HTERT RPE-1 (cell line): Measurements from ENCODE around the gene INAFM2.

Experiments
- in situ Hi-C: fragments of 300-500 bp; cut with MboI; formaldehyde crosslinking; loops from 4 replicates; pipeline ENCODE4 v1.14.3; 2020; ENCODE audit warnings: low sequenced_read_pairs

INAFM2 gene

DNA sequence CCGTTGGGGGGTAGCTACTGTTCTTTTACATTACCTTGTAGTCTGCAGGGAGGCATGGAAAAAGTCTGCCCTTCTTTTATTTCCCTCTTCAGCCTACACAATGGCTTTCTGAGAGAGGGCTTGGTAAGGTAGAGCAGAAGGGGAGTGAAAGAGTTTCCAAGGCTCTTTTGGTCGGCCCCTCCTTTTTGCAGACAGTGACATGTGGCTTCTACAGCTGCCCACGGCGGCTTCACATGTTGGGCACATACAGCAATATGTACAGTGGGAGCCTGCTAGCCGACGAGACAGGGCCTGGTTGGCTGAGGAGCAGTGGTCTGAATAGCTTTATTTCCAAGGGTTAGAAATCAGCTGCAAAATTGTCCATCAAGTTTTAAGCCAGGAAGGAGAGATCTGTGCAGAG, 4.0 kb downstream of the INAFM2 start:
- in situ Hi-C loops: no loop called here

DNA sequence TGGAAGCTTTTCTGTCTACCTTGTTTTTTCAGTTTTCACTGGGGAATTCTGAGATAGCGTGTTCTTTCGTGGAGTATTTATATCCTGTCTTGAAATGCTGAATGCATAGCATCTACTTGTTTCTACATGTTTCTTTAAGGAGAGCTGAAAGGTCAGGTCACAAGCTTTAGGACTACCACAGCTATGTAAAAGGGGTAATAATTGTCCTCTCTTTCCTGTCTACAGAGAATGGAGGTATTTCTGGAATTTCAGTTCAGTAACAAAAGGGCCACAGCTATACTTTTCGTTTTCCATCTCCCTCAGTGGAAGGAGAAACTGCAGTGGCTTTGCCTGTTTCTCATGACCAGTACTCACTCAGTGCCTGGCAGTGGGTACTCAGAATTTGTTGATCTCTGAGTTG, 4.7 kb downstream of the INAFM2 start:
- in situ Hi-C loops: no loop called here

DNA sequence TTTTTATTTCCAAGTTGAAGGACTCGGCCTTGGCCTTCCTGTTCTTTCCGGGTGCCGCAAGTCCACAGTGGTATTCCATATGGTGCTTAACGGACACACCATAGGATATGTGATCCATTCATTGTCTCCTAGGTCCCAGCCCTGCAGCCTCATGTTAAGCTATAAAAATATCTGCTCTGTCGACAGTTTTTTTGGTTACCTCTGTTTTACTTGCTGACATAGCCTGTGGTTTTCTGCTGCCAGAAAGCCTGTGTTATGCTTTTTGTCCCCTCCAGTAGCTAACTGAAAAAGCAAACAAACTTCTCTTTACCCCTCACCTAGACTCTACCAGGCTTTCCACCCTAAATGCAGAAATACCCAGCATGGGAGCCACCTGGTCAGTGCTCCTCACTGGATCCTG, 5.3 kb downstream of the INAFM2 start:
- in situ Hi-C loops: no loop called here

DNA sequence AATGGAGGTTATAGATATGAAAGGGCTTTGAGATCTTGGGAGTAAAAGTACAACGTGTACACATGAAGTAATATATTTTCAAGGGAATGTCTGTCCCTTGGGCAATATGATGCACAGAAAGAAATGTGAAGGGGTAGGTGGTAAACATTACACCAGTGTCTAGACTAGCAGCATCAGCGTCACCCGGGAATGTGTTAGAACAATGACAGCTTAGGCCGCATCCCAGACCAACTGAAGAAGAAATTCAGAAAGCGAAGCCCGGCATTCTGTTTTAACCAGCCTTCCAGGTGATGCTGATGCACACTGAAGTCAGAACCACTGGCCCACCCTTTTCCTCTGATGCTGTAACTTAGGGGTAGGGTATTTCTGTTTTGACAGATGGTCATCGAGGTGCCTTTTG, 6.3 kb downstream of the INAFM2 start:
- in situ Hi-C loops: no loop called here

DNA sequence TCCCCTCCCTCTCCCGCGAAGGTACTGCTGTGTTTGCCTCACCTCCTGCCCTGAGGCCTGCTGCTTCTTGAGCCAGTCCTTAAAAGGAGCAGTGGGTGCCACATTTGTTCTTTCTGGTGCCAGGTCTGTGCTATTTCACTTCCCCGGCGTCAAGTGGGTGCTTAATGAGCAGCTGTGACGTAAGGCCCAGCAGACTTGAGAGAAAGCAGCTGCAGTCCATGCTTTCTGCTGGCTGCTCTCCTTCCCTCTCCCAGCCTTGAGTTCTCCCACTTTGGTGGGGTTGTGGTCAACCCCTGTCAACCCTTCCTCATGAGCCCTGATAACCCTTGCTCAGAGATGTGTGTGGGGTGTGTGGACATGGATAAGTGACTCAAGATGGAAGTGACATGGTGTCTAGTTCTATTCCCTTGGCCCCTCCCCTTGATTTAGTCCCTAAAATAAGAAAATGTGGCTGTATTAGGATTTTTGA, 6.9 kb downstream of the INAFM2 start:
- in situ Hi-C loops: no loop called here

DNA sequence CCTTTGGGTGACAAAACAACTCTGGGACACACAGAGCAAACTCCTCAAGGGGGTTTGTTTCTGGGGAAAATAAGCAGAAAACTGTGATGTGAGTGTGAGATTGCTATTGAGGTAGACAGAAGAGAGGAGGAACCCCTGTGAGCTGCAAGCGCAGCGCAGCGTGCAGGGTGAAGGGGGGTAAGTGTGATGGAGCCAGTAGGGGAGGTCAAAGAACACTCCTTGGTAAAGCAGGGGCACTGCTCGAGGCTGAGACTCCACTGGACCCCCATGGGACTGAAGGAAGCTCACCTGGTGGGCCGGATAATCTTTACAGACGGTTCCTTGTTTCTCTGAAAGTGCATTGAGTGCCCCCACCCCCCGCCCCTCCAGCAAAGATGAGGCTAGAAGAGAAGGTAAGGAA, 7.5 kb downstream of the INAFM2 start:
- in situ Hi-C loops: no loop called here

DNA sequence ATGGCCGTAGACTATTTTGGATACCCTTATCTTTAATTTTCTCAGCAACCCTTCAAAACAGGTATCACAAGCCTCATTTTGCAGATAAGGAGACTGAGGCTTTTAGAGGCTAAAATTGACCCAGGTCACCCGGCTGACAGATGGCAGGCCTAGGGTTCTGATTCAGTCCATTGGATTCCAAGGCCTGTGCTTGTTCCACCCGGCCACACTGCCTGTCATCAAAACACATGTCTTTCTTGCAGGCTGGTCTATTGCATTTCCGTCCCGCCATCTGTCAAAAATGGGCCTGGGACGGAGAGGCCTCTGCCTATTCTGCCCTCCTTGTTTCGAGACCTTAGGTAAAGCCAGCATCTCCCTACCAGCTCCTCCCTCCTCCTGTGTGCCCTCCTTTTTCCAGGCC, 8.1 kb downstream of the INAFM2 start:
- in situ Hi-C loops: no loop called here

DNA sequence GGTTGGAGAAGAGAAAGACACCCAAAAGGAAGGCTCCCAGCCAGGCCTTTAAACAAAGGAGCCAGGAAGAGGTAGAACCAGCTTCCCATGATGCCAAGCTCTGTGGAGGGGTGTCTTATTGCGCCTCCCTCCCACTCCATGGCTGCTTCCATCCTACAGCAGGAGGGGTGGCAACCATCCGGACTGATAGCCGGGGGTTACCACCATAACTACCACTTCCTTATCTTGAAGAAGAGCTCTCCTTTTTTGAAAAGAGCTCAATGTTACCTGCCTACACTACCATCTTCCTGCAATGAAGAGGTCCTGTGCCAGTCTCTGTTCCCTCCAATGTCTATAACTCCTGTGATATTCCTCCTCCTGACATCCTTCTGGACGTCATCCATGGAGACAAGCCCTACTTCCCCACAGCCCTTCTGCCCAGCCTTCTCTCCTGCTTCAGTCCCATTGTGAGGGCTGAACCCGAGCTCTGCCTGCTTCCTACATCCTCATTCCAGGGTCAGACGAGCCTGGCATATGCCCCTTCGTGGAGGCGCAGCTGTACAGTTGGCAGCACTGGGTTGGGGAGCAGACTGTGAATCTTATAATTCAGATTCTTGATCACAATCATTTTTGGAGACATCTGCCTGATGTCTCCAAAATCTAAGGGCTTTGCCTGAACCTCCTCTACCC, 8.8 kb downstream of the INAFM2 start:
- in situ Hi-C loops: no loop called here

DNA sequence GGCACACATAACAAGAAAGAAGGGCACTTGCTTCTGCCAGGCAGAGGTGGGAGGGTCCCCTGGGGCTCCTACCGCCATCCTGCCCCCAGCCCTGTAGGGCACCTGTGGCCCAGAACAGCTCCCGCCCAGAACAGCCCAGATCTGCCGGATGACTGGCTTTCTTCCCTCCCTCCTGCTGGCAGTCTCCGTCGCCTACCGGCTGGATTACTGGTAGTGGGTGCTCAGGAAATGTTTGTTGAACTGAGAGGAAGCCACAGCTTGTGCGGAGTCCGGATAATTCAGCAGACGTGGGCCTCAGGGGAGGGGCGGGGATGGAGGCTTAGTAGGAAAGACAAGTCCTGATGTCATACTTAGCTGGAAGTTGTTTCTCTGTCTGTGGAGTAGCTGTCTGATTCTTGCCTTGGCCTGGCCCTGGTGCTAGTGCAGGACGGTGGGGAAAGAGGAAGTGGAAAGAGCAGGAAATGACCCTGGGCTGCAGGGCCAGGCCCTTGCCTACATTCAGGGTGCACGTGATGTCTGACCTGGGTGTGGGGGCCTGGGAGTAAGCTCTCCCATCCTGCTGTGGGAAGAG, 10.5 kb downstream of the INAFM2 start:
- in situ Hi-C loops: no loop called here

DNA sequence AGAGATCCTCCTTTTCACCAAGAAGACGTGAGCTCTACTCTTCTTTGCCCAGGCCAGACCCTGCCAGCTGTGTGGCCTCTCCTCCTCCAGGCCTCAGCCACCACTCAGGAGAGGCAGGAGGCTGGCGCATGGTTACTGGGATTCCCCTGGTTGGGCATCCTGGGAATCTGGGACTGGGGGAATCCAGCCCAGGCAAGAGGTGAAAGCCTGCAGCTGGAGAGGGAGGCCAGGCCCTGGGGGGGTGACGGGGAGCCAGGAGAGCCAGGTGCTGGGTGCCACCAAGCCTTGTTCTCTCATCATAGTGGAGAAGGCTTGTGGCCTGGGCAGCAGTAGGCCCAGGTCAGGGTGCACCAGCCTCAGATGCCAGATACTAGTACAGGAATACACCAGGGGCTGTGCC, 11.0 kb downstream of the INAFM2 start:
- in situ Hi-C loops: no loop called here

DNA sequence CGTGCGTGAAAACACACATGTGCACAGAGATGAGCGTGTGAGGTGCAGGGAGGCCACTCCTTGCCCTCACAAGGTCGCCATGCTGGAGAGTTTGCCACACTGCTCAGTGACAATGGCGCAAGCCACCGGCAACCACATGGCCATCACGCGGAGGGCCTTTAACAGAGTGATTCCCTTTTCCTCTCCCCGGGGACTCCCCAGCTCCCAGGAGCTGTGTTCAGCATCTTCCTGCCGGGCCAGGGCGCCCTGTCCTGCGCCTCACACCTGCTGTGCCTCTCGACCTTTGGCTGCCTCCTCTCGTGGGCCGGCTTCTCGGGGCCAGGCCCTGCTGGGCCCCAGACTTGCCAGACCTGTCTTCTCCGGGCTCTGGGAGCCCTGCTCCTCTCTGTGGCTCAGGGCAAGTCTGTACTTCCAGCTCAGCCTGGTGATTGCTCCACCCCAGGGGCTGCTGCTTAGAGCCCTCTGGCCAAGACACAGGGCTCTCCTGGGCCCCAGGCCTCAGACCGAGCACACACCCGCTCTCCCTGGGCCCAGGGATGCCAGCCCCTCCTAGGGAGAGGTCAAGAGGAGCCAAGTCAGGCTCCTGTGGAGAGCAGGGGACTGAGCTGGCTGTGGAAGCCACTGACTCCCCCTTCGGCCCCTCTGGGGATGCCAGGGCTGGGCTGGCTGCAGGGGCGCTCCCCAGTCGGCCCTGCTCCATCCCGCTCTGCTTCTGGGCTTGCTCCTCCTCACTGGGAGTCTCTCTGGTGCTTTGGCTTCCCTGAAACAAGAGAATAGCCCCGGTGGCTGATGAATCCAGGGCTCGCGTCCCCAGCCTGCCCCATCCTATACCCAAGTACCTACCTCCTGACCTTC, 11.7 kb downstream of the INAFM2 start:
- in situ Hi-C loops: no loop called here

DNA sequence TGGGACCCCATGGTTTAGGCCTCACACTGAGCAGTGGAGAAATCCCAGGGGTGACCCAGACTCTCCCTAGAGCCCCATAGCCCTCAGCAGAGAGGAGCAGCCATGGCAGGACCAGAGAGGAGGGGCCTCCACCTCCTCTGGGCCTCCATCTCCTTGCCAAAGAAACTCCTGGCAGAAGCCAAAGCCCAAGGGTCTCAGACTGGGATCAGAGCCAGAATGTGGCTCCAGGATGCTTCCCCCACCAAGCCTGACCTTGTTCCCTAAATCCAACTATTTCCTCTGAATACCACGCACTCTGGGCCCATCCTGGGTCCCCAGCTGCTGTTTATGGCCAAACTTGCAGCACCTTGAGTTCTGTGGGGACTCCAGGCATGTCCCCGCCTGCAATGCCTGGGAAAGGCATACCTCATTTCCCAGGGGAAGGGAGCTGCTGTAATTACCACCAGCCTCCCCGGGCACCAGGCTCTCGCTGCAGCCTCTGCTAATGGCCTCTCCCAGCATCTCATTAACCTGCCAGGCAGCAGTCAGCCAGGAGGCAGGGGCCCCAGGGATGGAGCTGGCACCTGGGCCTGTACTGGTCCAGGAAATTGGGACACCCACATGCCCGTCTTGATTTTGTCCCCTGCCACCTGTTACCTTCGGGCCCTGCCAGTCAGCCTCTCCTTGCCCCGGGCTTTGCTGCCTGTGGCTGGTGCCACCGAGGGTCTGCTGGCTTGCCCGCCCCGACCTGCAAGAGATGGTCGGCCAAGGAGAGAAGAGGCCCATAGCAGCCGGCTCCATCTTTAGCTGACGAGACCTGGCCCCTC, 12.6 kb downstream of the INAFM2 start:
- in situ Hi-C loops: no loop called here

DNA sequence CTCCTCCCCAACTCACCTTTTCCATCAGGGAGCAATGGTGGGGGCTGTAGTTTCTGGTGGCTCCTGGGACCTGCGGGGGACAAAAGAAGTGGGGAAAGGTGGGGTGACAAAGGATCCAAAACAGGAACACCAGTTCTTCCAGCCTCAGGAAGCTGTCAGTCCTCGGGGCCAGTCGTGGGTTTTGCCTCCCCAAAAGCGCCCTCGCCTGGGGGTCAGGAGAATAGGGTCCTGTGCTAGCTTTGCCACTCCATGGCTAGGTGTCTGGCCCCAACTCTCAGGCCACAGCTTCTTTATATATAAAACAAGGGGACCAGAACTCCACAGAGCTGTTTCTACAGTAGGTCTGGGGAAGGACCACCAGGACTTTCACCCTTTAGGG, 13.2 kb downstream of the INAFM2 start:
- in situ Hi-C loops: no loop called here

DNA sequence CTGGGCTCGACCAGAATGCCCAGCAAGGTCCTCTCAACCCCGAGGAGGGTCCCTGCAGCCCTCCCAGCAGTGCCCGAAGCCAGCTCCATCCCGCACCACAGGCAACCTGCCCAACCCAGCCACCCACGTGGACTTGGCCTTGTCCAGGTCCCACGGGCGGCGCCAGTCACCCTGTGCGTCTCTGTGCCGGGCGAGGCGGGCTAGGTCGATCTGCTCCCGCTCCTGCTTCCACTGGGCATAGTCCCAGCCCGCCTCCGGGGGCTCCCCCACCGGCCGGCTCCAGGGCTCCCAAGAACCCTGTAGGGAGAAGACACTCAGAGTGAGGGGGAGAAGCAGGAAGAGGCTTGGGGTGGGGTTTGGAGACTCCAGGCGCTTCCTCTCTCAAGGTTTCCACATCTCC, 14.1 kb downstream of the INAFM2 start:
- in situ Hi-C loops: no loop called here

DNA sequence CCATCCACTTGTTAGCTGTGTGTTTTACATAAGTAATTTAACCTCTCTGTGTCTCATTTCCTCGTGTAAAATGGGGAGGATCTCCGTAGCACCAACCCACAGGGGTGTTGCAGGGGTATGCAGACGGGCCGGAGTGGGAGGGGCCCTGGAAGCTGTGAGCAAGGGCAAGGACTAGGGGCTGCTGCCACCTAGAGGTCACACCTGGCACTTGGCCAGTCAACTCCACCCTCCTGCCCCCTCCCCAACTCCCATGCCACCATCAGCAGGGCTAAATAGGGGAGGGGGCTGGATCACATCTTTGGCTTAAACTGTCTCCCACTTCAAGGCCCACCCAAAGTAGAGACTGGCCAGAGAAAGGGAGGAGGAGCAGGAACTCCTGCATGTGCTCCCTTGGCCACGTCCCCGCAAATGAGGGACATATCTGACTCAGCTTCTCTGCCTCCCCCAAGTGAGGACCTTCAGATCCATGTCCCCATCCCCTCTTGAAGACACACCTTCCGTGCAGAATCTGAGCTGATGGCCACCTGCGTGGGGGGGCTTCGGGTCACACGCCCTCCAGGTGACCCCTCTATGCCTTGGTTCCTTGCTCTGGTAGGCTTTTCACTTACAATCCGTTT, 14.7 kb downstream of the INAFM2 start:
- in situ Hi-C loops: no loop called here

DNA sequence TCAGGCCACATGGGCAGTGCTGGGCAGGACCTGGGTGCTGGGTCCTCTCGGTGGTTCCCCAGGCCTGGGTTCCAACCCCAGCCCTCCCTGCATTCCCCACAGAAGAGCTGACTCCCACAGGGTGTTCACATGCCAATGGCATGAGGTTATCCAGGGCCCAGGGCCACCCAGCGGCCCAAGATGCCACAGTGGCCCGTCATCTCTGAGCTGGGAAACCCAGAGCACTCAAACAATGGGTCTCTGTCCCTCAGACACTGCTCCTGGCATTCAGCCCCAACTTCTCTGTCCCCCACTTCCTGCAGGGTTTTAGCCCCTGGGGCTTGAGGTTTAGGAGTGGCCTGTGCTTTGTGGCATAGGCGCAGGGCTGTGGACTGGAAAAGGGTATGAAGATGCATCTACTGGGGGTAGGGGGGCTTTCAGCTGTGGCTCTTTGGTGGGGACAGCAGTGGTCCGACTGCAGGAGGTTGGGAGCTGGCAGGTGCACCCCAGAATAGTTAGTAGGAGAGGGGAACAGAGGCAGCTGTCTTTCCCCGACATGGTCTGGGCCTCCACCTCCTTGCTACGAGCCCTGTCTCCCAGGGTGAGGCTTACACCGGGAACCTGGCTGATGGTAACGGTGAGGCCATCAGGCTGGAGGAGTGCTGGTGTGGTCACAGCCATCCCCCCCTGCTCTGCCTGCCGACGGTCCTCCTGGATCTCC, 15.6 kb downstream of the INAFM2 start:
- in situ Hi-C loops: no loop called here

DNA sequence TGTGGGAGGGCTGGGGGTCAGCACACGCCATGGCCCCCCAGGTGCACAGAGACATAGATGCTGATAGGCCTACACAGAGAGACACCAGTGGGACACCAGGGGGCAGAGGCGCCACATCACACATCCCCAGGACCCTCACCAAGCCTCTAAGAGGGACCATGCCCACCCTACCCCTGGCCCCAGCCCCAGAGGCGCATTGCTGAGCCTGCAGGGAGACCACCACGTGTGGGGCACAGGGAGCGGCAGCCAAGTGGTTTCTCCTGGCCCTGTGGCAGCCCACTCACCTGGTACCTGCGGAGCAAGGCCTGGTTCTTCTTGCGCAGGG, 16.1 kb downstream of the INAFM2 start:
- in situ Hi-C loops: no loop called here

DNA sequence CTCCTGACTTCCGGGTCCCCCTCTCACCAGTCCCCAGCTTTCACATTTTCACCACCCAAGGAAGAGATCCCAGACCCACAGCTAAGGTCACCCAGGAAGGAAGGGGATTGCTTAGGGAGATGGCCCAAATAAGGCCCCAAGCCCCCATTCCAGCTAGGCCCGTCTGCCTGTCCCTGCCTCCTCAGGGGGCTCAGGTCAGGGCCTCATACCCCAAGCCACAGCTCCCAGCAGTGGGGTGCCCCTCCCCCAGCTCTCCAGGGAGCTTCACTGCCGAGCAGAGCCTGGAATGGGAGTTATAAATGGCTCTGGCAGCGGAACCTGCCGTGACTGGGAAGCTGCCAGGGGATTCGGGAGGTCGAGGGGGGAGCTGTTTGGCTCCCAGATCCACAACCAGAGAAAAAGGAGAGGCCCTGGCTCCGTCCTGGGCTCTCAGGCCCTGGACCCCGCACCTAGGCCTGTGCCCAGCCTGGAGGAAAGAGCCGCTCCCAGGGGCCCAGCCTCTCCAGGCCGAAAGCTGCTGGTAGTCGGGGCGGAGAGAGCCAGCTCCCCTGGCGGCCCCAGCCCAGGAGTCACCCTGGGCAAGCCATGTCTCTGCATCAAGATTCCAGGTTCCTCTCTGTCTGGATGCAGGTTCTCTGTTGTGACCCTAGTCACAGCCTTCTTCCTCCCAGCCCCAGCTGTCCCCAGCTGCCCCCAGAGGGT, 16.7 kb downstream of the INAFM2 start:
- in situ Hi-C loops: no loop called here

DNA sequence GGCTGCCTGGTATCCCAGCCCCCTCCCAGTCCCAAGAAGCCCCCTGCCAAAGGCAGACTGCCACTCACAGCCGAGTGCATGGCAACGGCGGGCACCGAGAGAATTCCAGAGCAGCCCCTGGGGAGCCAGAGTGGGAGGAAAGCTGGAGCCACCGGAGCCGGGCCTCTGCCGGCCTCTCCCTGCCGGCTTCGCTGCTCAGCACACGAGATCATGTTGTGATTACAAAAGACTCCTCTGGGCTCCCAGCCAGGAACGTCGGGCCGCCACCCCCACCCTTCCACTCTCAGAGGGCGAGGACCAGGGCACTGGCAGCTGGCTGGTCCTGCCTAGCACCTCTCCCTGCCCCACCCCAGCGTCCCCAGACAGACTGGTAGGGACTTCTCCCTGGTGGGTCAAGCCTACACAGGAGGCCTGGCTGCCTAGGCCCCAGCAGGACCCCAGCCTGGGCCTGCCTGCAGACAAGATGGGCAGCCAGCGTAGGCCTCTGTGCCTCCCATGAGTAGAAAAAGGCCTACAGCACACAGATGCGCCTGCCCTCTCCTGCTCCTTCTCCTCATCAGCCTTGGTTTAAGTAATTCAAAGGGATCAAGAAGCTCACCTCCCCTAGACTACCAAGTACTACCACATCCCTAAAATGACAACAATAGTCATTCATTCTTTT, 17.4 kb downstream of the INAFM2 start, which contains the start of gene CCDC9B:
TSS of gene CCDC9B (minus strand) at position 200 of the 661 bp plus-strand sequence. CDS start at position 80, 120 bp downstream.
- in situ Hi-C loops: no loop called here
